Upper lobe of left lung (tissue), 6 donors: ENCODE data around the gene MANBA. TPM values are rescaled to one million over a fixed set of nuclear protein-coding genes. Genes with fewer than 3 reads are reported as not detected.
"Not testable (repeated sequence)": the region's sequence is repeated elsewhere in the genome, so short reads cannot be mapped to it uniquely, and the experiment has no call there.

Experiments used
- ATAC-seq, 2 donors: fragments of 200-7000 bp; cut with Tn5 transposase; one replicate each; pipeline ENCODE4 v1.9.1; 2022; ENCODE audit warnings: mild to moderate bottlenecking in 2 of 2, moderate library complexity in 2 of 2; ENCODE audit not compliant: low FRiP score in 2 of 2
- DNase-seq, 2 donors: peaks; one replicate each; pipeline ENCODE4 v3.0.0-alpha.2; 2019 to 2020
- H3K27ac ChIP-seq, 4 donors: fragments of 200-600 bp; sonication (generic); one replicate each; pipeline ENCODE4 v1.5.1; 2016 to 2019
- H3K27me3 ChIP-seq, 4 donors: fragments of 200-600 bp; sonication (generic); one replicate each; pipeline ENCODE4 v1.5.1; 2017 to 2019
- H3K36me3 ChIP-seq, 4 donors: fragments of 200-600 bp; sonication (generic); one replicate each; pipeline ENCODE4 v1.5.1; 2016 to 2019
- H3K4me1 ChIP-seq, 4 donors: fragments of 200-600 bp; sonication (generic); one replicate each; pipeline ENCODE4 v1.5.1; 2018 to 2019
- H3K4me3 ChIP-seq, 4 donors: fragments of 200-600 bp; sonication (generic); one replicate each; pipeline ENCODE4 v1.5.1; 2017 to 2019; ENCODE audit warnings: mild to moderate bottlenecking in 2 of 4, moderate library complexity in 1 of 4
- H3K9me3 ChIP-seq, 4 donors: fragments of 200-600 bp; sonication (generic); one replicate each; pipeline ENCODE4 v1.5.1; 2018 to 2019
- EP300 ChIP-seq, 4 donors: sonication (generic); formaldehyde crosslinking; IDR thresholded peaks; one replicate each; pipeline ENCODE4 v1.5.1; 2017; ENCODE audit warnings: antibody characterized with exemption in 4 of 4, control low read depth in 2 of 4
- POLR2A ChIP-seq, 4 donors: fragments of 450-650 bp; IDR thresholded peaks; one replicate each; pipeline ENCODE4 v1.5.1; 2016 to 2017; ENCODE audit warnings: antibody characterized with exemption in 4 of 4, mild to moderate bottlenecking in 2 of 4
- POLR2AphosphoS5 ChIP-seq, 2 donors: sonication (generic); formaldehyde crosslinking; IDR thresholded peaks; one replicate each; pipeline ENCODE4 v1.5.1; 2017; ENCODE audit warnings: antibody characterized with exemption in 2 of 2
- WGBS, 2 donors: methylation state at CpG; one replicate each; pipeline ENCODE4 v1.1.5; 2017 to 2018; 5-methylcytosine and 5-hydroxymethylcytosine counted together
- total RNA-seq, 6 donors: library from RNA; depleted of rRNA in 4 of 6; stranded (reverse); fragments of >200 nt in 4 of 6; gene quantifications; one replicate each; pipeline versions ENCODE4 v1.1.0 to v1.2.1, GENCODE V29; 2016 to 2021
- TF ChIP-seq, protein P1 (sequence below), 6 experiments: fragments of 450-650 bp in 4 of 6; fragments of 200-600 bp in 2 of 6; sonication (generic) in 2 of 6; IDR thresholded peaks; one replicate each; pipeline ENCODE4 v1.5.1; 2016 to 2019; ENCODE audit warnings: antibody characterized with exemption in 6 of 6
- donor health status: DM: no; HTN: no; CAD: no; lungs with moderate emphysema.
- donor health status: DM: no; HTN: yes; CAD: no; lungs with severe emphysema.

Gene MANBA
- total RNA-seq, 6 donors from 2014 or later = 47.6 to 152 (median 59.3) TPM

DNA sequence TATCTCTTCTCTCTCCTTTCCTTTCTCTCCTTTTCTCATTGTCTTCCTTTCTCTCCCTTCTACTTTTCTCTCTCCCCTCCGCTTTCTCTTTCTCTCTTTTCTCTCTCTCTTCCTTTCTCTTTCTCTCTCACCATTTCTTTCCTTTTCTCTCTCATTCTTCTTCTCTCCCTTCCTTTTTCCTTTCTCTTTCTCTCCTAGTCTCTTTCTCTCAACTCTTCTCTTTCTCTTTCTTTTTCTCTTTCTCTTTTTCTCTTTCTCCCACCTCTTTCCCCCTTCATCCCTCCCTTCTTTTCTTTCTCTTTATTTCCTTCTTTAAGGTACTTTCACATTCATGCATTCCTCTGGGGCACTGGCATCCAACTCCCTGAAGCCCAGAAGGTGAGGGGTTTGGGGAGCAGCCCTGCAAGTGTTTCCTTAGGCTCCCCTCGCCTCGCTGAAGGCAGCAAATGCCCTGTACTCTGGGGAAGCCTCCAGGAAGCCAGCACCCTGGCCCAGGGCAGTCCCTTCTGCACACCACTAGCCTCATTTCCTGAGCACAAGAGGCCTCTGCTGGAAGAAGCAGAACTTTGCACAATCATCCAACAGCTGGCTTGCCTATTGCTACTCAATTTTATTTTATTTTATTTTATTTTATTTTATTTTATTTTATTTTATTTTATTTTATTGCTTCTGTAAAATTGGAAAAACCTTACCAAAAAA lies 135.4 kb downstream of the MANBA start:
- no peaks in the 10 kb centered on the region for H3K27me3 ChIP-seq
- H3K4me1 ChIP-seq = peaks cover 0 to 7% (median 0%) of the 10 kb centered on the region in 4 donors
- ATAC-seq = peak in 1 of 2 donors; percentile 75
- H3K36me3 ChIP-seq = no peaks in the 10 kb centered on the region
- TF ChIP-seq POLR2AphosphoS5 (IDR thresholded peaks at IDR 0.05) = no peak
- TF ChIP-seq, protein P1, sequence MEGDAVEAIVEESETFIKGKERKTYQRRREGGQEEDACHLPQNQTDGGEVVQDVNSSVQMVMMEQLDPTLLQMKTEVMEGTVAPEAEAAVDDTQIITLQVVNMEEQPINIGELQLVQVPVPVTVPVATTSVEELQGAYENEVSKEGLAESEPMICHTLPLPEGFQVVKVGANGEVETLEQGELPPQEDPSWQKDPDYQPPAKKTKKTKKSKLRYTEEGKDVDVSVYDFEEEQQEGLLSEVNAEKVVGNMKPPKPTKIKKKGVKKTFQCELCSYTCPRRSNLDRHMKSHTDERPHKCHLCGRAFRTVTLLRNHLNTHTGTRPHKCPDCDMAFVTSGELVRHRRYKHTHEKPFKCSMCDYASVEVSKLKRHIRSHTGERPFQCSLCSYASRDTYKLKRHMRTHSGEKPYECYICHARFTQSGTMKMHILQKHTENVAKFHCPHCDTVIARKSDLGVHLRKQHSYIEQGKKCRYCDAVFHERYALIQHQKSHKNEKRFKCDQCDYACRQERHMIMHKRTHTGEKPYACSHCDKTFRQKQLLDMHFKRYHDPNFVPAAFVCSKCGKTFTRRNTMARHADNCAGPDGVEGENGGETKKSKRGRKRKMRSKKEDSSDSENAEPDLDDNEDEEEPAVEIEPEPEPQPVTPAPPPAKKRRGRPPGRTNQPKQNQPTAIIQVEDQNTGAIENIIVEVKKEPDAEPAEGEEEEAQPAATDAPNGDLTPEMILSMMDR (IDR thresholded peaks at IDR 0.05) = peak; percentile 11 to 37 (median 28)
- WGBS, 2 donors = 53 to 61% methylated on average over 3 of the region's 3 CpGs
- H3K9me3 ChIP-seq = no peaks in the 10 kb centered on the region
- DNase-seq = peak in 1 of 2 donors; percentile 45
- no peak overlapping the region for H3K4me3 ChIP-seq
- no peak overlapping the region for H3K27ac ChIP-seq

DNA sequence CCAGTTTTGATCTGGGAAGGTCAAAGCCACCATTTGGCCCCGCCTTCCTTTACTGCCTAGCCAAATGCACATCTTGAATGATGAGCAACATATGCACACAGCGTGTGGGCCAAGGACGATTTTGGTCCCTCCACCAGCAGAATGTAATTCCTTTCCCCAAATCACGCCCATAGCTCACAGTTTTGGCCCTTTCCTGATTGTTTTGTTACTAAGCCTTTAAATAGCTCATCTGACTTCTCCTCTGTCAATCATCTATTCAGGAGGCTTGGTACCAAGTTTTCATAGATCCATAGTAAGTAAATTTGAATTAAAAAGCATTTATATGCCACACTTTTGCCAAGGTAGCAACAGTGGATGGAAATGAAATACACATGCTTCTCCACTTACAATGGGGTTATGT lies 136.3 kb downstream of the MANBA start:
- ATAC-seq (no peak), DNase-seq (no peak)
- WGBS, 2 donors = 95 to 100% methylated on average over 4 of the region's 4 CpGs
- Histone ChIP-seq H3K9me3 (no peaks in the 10 kb centered on the region), H3K27me3 (no peaks in the 10 kb centered on the region), H3K4me1 (peaks cover 0 to 7% (median 0%) of the 10 kb centered on the region in 4 donors), H3K4me3 (no peak overlapping the region), H3K27ac (no peak overlapping the region), H3K36me3 (no peaks in the 10 kb centered on the region)
- TF ChIP-seq EP300 (IDR thresholded peaks at IDR 0.05) = no peak
- TF ChIP-seq, protein P1 (IDR thresholded peaks at IDR 0.05) = no peak
- no peak for TF ChIP-seq POLR2AphosphoS5 (IDR thresholded peaks at IDR 0.05)
- no peak for TF ChIP-seq POLR2A (IDR thresholded peaks at IDR 0.05)

DNA sequence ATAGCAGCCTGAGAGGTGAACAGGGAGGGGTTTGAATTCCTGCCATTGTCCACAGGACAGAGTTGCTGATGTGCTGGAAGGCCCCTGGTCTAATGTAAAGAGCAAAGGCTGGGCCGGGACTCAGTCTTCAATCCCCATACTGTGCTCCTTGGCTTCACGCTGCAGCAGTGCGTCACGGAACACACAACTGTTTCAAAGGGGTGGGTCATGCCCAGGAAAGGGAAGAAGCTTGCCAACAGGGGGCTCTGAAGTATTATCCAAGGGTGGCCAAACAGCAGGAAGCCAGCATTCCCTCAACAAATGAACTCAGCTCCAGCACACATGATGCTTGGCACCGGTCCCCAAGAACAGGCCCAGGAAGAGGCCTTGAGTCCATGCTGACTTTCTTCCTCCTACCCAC lies 137.1 kb downstream of the MANBA start:
- WGBS, 2 donors = 48 to 72% methylated on average over 5 of the region's 5 CpGs
- Histone ChIP-seq H3K4me3 (no peak overlapping the region), H3K4me1 (peaks cover 0 to 7% (median 0%) of the 10 kb centered on the region in 4 donors), H3K36me3 (no peaks in the 10 kb centered on the region), H3K9me3 (no peaks in the 10 kb centered on the region), H3K27me3 (no peaks in the 10 kb centered on the region), H3K27ac (no peak overlapping the region)
- TF ChIP-seq, protein P1 (IDR thresholded peaks at IDR 0.05) = no peak
- TF ChIP-seq POLR2A (IDR thresholded peaks at IDR 0.05) (no peak), EP300 (IDR thresholded peaks at IDR 0.05) (no peak), POLR2AphosphoS5 (IDR thresholded peaks at IDR 0.05) (no peak)
- ATAC-seq = no peak
- no peak for DNase-seq

DNA sequence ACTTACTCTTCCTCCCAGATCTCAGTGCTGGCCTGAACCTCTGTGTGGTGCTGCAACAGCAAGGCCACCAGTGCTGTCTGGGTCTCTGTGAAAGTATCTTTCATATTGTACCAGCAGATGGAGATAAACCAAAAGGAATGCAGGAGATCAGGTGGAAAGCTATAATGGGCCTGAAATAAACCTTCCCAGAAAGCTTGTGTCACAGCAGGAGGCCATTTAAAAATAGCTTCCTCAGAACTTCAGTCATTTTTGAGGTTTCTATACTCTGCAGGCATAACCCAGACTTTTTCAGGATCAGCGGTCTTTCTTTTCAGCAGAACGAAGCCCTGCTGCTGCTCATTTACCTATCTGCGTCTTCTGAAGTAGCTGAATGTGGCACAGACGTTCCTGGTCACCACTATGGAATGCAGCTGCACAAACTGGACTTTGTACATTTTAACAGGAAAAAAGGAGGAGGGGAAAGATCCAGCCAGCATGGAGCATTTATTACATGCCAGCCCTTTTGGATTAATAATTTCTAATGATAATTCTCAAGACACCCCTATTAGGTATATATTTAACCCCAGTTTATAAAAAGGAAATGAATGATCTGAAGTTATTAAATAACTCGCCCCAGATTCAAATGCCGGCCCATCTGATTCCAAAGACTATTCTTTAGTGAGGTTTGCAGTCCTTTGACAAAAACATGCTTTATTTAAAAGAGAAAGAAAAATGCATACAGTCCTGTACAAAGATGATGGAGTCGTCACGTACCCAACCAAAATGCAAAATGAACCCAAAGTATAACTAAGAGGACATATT lies 139.9 kb downstream of the MANBA start:
- peak; percentile 89 for ATAC-seq
- H3K36me3 ChIP-seq = peaks cover 0 to 16% (median 4%) of the 10 kb centered on the region in 4 donors
- H3K27me3 ChIP-seq = no peaks in the 10 kb centered on the region
- peaks cover 0 to 7% (median 2%) of the 10 kb centered on the region in 4 donors for H3K4me1 ChIP-seq
- no peak overlapping the region for H3K4me3 ChIP-seq
- 75 to 80% methylated on average over 8 of the region's 8 CpGs for WGBS, 2 donors
- no peak for TF ChIP-seq EP300 (IDR thresholded peaks at IDR 0.05)
- TF ChIP-seq POLR2AphosphoS5 (IDR thresholded peaks at IDR 0.05) = no peak
- TF ChIP-seq POLR2A (IDR thresholded peaks at IDR 0.05) = no peak
- TF ChIP-seq, protein P1 (IDR thresholded peaks at IDR 0.05) = peak; percentile 13 to 71 (median 44)
- peak in 1 of 2 donors; percentile 40 for DNase-seq
- no peaks in the 10 kb centered on the region for H3K9me3 ChIP-seq
- peak overlapping the region in 2 of 4 donors; percentile 36 to 50 for H3K27ac ChIP-seq

DNA sequence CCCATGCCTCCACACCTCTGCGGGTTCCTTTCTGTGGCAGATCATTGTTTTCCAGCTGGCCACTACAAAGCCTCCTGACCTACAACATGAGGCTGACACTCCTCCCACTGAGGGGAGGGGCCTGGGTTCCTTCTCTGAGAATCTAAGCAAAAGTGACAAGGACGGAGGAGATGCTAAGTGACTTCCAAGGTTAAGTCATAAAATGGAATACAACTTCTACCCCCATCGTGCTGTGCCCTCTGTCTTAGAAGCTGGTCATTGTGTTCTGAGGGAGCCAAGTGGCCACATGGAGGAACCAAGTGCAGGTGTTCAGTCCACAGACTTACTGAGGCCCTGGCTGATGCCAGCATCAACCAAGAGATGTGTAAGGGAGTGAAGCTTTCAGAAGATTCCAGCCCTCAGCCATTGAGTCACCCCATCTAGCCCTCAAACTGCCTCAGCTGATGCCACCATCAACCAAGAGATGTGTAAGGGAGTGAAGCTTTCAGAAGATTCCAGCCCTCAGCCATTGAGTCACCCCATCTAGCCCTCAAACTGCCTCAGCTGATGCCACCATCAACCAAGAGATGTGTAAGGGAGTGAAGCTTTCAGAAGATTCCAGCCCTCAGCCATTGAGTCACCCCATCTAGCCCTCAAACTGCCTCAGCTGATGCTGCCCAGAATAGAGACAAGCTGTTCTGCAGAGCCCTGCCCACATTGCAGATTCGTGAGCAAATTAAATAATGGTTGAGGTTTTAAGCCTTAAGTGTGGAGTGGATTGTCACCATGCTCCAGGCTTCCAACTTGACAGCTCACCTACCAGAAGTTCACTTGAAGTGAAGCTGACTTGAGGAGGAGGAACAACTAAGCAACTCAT lies 140.8 kb downstream of the MANBA start:
- H3K4me3 ChIP-seq, H3K4me1 ChIP-seq, H3K27me3 ChIP-seq, H3K9me3 ChIP-seq, DNase-seq: not testable (repeated sequence)
- WGBS, 2 donors = 74 to 76% methylated on average over 4 of the region's 4 CpGs
- peak; percentile 19 to 24 for ATAC-seq
- Histone ChIP-seq H3K27ac (peak overlapping the region in 2 of 4 donors; percentile 36 to 50), H3K36me3 (peaks cover 0 to 24% (median 4%) of the 10 kb centered on the region in 4 donors)

DNA sequence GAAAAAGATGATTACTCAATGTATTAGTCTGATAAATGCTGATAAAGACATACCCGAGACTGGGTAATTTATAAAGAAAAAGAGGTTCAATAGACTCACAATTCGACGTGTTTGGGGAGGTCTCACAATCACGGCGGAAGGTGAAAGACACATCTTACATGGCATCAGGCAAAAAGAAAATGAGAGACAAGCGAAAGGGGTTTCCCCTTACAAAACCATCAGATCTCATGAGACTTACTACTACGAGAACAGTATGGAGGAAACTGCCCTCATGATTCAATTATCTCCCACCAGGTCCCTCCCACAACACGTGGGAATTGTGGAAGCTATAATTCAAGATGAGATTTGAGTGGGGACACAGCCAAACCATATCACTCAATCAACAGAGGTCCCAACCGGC lies 141.7 kb downstream of the MANBA start:
- H3K4me1 ChIP-seq, H3K4me3 ChIP-seq, H3K27me3 ChIP-seq, ATAC-seq, DNase-seq, H3K27ac ChIP-seq, H3K9me3 ChIP-seq: not testable (repeated sequence)
- peaks cover 6 to 33% (median 12%) of the 10 kb centered on the region in 4 donors for H3K36me3 ChIP-seq
- WGBS, 2 donors = 68 to 78% methylated on average over 9 of the region's 9 CpGs
